HG03442 (cell line): ENCODE results near the gene EIF4H.
A peak's percentile ranks its signal among the peaks of the same experiment; 100 is the strongest.
"Not testable (repeated sequence)": the region's sequence is repeated elsewhere in the genome, so short reads cannot be mapped to it uniquely, and the experiment has no call there.

ENCODE experiments used
- ATAC-seq: cut with Tn5 transposase; IDR thresholded peaks from one replicate; pipeline ENCODE4 v1.9.1; 2021; ENCODE audit warnings: mild to moderate bottlenecking, moderate library complexity; ENCODE audit not compliant: unreplicated experiment

Gene EIF4H

DNA sequence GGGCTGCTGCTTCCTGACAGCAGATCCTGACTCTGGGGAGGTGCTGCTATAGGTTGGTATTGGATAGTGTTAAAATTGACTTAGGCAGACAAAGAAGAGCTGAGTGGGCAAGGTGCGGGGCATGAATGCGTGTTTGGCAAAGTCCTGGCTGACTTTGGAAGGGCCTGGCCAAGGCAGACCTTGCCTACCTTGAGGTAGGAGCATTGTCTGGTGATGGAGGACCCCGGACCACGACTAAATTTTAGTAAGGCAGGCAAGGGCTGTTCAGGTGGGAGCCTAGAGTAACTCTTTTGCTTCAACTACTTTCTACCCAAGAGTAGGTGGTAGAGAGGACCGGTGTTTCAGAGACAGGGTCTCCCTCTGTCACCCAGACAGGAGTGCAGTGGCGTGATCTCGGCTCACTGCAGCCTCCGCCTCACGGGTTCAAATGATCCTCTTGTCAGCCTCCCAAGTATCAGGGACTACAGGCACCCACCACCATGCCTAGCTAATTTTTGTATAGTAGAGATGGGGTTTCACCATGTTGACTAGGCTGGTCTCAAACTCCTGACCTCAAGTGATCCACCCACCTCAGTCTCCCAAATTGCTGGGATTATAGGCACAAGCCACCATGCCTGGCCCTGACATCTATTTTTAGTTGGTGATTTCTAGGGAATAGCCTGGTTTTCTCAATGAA is 23.4 kb downstream of the EIF4H start:
- no peak for ATAC-seq

DNA sequence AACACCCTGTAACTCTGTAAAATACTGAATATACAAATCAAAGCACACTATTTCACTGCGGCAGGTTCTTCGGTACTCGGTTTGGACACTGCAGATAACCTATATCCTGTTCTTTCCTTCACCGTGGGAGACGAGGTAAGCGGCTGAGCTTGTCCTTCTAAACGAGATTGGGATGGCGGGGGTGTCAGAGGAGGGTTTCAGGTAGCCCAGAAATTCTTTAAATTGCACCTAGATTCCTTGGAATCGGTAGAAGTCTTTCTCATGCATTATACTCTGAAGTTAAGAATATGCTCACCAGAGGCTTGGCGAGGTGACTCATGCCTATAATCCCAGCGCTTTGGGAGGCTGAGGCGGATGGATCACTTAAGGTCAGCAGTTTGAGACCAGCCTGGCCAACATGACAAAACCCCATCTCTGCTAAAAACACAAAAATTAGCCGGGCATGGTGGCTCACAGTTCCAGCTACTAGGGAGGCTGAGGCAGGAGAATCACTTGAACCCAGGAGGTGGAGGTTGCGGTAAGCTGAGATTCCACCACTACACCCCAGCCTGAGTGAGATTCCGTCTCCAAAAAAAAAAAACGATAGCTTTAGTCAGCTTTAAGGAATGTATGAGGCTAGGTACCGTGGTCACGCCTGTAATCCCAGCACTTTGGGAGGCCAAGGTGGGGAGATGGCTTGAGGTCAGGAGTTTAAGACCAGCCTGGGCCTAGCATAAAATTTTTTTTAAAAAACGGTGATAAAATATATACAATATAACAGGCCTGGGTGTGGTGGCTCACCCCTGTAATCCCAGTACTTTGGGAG is 25.6 kb downstream of the EIF4H start:
- ATAC-seq: no peak

DNA sequence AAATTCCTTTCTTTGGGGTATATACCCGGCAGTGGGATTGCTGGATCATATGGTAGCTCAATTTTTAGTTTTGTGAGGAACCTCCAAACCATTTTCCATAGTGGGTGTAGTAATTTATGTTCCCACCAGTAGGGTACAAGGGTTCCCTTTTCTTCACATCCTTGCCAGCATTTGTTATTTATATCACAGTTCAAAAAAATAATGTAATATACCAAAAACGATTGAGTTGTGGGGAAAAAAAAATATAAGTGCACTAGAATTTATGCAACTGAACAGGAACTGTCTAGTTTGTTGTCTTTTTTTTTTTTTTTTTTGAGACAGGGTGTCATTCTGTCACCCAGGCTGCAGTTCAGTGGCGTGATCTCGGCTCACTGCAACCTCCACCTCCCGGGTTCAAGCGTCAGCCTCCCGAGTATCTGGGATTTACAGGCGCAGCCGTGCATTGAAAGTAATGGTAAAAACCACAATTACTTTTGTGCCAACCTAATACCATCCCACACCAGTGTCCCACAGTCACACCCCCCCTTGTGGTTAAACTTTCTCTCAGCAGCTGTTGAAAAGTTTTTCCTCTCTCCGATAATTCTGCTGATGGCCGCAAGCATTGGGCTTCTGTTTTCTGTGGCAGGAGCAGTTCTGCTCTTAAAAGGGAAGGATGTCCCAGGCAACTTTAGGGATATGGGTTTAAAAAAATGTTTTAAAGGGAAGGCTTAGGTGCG is 28.8 kb downstream of the EIF4H start:
- no peak for ATAC-seq

DNA sequence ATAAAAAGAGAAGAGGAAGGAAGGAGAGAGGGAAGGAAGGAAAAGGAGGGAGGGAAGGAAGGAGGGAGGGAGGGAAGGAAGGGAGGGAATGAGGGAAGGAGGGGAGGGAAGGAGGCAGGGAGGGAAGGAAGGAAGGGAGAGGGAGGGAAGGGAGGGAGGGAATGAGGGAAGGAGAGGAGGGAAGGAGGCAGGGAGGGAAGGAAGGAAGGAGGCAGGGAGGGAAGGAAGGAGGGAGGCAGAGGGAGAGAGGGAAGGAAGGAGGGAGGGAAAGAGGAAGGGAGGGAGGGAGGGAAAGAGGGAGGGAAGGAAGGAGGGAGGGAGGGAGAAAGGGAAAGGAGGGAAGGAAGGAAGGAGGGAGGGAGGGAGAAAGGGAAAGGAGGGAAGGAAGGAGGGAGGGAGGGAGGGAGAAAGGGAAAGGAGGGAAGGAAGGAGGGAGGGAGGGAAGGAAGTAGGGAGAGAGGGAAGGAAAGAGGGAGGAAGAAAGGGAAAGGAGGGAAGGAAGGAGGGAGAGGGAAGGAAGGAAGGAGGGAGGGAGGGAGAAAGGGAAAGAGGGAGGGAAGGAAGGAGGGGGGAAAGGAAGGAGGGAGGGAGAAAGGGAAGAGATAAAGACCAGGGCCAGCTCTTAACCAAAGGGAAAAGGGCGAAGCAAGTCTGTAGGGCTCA is 29.9 kb downstream of the EIF4H start:
- no peak for ATAC-seq

DNA sequence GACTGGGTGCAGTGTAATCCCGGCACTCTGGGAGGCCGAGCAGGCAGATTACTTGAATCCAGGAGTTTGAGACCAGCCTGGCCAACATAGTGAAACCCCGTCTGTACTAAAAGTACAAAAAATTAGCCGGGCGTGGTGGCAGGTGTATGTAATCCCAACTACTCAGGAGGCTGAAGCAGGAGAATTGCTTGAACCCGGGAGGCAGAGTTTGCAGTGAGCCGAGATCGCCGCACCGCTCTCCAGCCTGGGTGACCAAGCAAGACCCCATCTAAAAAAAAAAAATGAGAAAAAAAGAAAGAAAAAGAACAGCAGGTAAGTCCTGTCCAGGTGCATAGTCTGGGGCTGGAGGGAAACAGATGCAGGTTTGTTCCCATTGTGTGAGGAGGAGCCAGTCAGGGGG is 31.9 kb downstream of the EIF4H start:
- ATAC-seq: not testable (repeated sequence)

DNA sequence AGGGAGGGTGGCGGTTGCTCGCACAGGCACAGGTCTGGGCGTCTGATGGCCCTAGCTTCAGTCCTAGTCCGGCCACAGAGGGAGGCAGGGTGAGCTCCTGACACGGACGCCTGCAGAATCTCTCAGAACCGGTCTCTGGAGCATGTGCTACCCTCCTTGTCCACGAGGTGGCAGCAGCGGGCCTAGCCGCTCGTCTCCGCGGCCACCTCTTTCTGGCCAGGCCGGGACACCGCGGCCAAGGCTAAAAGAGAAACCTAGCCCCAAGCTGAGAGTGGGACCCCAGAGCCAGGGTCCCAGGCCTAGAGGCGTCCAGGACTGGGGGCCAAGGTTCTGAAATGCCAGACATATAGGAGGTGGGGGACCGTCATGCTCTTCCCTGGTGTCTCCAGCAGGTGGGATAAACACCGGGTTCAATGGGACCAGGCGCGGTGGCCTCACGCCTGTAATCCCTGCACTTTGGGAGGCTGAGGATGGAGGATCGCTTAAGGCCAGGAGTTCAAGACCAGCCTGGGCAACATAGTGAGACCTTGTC is 32.5 kb downstream of the EIF4H start:
- peak; percentile 23 for ATAC-seq

DNA sequence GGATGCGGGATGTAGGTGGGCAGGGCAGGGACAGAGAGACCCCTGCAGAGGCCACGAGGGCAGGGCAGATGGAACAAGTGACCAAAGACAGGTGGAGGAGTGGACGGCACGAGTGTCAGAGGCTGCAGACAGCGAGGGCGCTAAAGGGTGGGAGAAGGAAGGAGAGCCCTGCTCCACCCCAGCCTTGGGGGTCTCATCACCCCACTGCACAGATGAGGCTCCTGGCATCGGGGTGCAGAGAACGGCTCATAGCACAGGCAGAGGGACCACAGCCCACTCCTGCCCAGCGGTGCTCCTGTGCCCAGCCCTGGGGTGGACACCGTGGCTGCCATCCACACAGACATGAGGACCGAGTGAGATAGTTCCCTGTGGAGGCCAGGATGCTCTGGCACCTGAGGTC is 33.4 kb downstream of the EIF4H start:
- no peak for ATAC-seq

DNA sequence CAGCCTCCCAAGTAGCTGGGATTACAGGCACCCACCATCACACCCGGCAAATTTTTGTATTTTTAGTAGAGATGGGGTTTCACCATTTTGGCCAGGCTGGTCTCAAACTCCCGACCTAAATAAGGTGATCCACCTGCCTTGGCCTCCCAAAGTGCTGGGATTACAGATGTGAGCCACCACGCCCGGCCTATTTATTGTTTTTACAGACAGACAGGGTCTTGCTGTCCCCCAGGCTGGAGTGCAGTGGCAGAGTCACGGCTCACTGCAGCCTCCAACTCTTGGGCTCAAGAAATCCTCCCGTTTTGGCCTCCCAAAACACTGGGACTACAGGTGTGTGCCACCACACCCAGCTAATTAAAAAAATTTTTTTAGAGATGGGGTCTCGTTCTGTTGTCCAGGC is 34.1 kb downstream of the EIF4H start:
- not testable (repeated sequence) for ATAC-seq

DNA sequence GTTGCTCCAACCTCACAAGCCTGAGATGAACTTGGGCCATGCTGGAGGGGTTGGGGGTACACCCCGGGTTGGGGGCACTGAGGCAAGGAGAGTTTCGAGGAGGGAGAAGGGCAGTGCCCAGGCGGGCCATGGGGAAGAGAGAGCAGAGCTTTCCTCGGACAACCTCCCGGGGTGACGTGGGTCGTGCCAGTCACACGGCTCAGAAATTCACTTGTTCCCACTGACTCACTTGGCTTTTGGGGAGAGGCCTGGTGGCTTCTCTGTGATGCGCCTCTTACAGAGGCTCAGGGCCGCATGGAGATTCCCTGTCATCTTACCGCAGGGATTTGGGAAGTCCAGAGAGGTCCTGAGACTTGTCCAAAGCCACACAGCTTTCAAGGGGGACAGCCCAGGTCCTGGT is 38.5 kb downstream of the EIF4H start:
- no peak for ATAC-seq

DNA sequence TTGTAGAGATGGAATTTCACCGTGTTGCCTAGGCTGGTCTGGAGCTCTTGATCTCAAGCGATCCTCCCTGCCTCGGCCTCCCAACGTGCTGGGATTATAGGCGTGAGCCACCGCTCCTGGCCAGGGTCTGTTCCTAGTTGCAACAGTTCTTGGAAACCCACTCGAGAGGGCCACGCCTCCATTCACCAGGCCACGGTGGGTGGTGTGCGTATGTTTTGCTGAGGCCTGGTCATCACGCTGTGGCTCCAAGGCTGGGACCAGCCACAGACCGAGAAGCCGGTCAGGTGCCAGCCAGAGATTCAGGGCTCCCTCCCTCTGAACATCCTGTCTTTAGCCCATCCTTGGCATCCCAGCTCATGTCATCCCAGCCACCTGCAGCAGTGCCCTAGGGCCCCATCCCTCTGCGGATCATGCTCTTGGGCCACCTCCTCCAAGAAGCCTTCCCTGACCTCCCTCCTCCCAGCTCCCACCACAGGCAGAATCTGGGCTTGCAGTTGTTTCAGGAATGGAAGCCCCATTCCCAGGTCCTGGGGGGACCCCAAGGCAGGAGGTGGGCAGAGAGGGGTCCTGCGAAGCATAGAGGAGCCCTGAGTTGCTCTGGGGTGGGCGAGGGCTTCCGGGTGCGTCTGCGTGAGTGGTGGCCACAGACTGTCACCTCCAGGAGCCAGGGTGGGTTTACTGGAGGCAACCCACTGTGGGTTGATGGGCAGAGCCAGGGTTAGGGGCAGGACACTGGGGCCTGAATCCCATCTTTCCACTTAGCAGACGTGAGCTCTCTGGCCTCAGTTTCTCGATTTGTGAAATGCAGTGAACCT is 40.9 kb downstream of the EIF4H start:
- ATAC-seq: no peak

DNA sequence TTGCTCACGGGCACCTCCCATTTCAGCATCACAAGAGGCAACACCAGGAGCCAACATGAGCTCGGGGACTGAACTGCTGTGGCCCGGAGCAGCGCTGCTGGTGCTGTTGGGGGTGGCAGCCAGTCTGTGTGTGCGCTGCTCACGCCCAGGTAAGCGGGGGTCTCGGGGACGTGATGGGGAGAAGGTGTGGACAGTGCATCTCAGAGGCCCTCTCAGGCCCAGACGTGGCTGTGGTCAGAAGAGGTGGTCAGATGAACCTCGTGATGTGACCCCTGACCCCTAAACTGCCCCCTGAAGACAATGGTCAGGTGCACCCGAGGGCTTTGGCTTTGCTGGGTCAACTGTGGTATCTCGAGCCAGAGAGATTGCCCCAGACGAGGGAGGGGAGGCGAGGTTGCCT is 41.8 kb downstream of the EIF4H start:
- no peak for ATAC-seq

DNA sequence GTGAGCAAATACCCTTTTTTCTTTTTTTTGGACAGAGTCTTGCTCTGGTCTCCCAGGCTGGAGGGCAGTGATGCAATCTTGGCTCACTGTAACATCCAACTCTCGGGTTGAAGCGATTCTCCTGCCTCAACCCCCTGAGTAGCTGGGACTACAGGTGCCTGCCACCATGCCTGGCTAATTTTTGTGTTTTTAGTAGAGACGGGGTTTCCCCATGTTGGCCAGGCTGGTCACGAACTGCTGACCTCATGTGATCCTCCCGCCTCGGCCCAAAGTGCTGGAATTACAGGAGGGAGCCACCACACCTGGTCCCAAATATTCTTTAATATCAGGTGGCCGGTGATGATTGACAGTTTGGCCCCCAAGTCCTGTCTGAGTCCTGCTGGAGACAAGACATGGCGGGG is 42.2 kb downstream of the EIF4H start:
- no peak for ATAC-seq

DNA sequence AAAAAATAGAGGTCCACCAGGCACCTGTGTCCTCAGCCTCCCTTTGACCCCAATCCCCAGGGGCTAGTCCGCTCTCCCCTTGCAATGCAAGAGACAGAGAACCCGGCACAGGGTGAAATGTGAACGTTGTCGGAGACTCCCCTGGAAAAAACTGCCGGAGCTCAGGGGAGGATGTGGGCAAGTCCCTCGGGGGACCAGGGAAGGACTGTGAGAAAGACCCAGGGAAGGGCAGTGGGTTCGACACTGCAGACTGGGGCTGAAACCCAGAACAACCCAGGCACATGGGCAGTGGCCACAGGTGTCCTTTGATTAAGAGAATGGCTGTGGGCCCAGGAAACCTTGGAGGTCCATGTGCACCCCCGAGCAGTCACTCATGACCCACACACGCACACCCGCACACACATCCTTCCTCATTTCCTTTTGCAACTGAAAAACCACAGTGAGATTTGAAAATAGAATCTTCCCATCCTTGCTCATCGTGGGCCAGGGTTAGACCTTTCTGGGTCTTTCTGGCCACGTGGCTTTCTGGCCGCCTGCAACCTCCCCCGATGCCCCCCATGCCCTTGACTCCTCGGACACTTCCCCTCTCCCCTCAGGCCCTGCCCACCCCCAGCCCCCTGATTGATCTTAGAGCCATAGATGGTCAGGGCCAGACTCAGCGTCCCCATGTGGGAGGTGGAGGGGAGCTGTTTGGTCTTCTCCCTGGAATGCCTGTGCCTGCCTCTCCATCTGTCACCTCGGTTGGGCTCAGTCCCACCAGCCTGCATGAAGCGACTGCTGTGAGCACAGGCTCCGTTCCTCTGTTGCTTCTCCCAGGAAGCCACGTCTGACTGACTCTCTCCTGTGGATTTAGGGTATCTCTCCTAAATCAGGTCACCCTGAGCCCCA is 43.5 kb downstream of the EIF4H start:
- no peak for ATAC-seq

DNA sequence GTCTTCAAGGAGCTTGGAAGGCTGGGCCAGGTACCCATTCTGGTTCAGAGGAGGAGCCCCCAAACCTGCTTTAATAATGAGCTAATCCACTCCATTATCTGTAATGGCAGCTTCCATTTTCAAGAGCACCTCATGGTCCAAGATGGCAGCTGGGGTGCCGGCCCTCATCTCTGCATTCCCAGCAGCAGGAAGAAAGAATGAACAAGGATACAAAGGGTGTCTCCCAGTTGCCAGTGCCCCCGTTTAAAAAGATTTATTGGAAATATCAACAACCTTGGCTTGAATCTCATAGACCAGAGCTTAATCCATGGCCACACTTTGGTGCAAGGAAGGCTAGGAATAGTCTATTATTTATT is 44.2 kb downstream of the EIF4H start:
- no peak for ATAC-seq

DNA sequence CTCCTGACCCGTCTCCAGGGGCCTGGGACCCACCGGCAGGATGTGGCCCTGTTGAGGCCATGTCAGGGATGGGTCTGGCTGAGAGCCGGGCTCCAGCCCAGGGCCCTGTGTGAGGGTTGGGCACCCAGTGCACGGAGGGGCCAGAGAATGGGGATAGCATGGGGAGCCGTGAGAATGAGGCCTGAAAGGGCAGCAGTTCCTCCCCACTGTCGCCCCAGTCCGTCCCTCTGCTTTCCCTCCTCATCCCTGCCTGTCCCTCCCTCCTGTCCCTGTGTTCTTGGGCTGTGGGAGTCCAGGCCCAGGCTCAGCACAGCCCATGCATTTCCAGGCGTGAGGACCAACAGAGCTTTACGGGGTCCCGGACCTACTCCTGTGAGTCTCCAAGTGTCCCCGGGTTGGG is 45.3 kb downstream of the EIF4H start:
- ATAC-seq: no peak

DNA sequence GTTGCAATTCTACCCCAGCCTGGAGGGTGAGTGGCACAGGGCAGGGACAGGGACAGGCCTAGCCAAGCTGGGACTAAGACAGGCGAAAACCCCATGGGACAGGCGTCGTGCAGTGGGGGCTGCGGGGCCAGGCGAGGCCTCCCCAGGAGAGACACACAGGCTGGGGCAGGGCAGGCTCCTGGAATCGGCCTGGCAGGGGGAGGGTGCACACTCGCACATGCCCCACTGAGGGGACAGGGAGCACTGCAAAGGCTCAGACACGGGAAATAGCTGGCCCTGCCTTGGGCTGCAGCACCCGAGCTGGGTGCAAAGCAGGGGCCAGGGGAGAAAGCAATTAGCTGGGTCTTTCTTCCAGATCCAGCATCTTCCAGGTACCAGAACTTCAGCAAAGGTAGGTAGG is 46.1 kb downstream of the EIF4H start:
- ATAC-seq: no peak

DNA sequence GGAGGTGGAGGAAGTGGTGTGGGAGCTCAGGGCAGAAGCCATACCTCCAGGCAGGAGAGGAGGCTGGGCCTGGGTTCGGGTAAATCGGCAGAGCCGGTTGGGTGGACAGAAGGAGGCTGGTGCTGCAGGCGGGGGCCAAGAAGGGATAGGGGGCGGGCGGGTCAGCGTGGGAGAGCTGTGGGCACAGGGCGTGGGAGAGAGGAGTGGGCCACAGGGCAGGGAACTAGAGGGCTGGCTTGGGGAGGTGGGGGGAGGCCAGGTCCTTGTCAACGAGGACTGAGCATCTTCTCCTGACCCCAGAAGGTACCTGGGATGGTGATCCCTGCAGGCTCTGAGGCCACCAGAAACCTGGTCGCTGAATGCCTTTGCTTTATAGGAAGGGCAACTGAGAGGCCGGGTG is 47.6 kb downstream of the EIF4H start:
- no peak for ATAC-seq

DNA sequence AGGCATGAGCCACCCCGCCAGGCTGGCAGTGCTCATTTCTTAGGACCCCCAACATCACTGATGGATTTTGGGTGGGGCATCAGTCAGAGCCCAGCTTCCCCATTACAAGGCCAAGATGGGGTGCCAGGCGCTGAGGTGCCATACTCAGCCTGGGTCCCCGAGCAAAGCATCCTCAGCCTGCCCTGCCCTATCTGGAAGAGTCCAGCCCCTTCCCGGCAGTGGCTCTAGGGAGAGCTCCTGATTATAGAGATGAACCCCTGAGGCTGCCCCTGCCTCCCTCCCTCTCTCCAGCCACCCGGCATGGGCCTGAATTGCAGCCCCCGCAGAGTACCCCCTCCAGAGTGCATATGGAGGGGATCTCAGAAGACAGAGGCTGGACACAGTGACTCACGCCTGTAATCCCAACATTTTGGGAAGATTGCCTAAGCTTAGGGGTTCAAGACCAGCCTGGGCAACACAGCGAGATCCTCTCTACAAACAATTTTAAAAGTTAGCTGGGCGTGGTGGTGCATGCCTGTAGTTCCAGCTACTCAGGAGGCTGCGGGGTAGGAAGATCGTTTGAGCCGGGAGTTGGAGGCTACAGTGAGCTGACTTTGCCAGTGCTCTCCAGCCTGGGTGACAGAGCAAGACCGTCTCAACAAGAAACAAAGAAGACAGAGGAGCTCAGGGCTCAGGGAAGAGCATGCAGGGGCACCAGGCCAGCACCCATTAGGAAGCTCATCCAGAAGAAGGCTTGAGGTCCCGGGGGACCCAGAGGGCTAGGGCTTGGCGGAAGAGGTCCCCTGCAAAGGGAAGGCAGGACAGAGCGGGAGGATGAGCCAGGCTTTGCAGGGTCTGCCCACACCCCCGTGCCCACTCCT is 48.9 kb downstream of the EIF4H start:
- ATAC-seq: no peak
